ENCODE results near the gene MAL. TPM values are rescaled to one million over a fixed set of nuclear protein-coding genes. Genes with fewer than 3 reads are reported as not detected.

The MAL gene
- total RNA-seq, 1 experiment from 2014 or later, result not detected

- H3K4me3 Mint-ChIP-seq (ENCODE audit: unreplicated experiment), result peak overlapping the region; percentile 71
- Histone ChIP-seq H3K4me1 (no peaks in the 10 kb centered on the region), H3K9me3 (no peaks in the 10 kb centered on the region), H3K4me3 (ENCODE audit: low read depth, low read length) (no peak overlapping the region), H3K36me3 (ENCODE audit: control insufficient read depth, insufficient read depth, low read length) (no peaks in the 10 kb centered on the region), H3K27me3 (replicated peaks; ENCODE audit: control insufficient read depth, insufficient read depth, low read length) (no peaks in the 10 kb centered on the region)
- peak in 1 of 2 experiments; percentile 20 for DNase-seq
- peaks cover 7% of the 10 kb centered on the region for H3K36me3 Mint-ChIP-seq (ENCODE audit: insufficient read depth, unreplicated experiment)
- no peak for TF ChIP-seq CTCF (IDR thresholded peaks at IDR 0.05; ENCODE audit: insufficient read depth in 1 of 2, low read depth in 1 of 2, low read length in 1 of 2, severe bottlenecking in 1 of 2, unreplicated experiment in 1 of 2)
- intact Hi-C loops (cut with micrococcal nuclease; ENCODE audit: unreplicated experiment), result loop anchor here (1.0 to 2.0 kb wide), 2 partner anchors 55 to 87 kb away; partner anchors contain the start of gene ZNF2
- no peaks in the 10 kb centered on the region for H3K27me3 Mint-ChIP-seq (ENCODE audit: insufficient read depth, unreplicated experiment)
- ChIA-PET POLR2A (no interaction called here), CTCF (no interaction called here)
- H3K9me3 Mint-ChIP-seq (ENCODE audit: unreplicated experiment), result no peaks in the 10 kb centered on the region
- BruUV-seq (replicated peaks), result no TSS peak
- H3K4me1 Mint-ChIP-seq (ENCODE audit: low read depth, unreplicated experiment), result no peaks in the 10 kb centered on the region
- no peak overlapping the region for H3K27ac Mint-ChIP-seq (ENCODE audit: unreplicated experiment)
Observed at GRCh38 chr2:95077530-95077825, 52.0 kb downstream of the MAL start.

GRCh38 chr2:95077861-95078603 is 52.5 kb downstream of the MAL start:
- H3K4me3 ChIP-seq (ENCODE audit: low read depth, low read length), result no peak overlapping the region
- H3K4me1 ChIP-seq, result no peaks in the 10 kb centered on the region
- CTCF ChIA-PET, result interaction anchor here (0.7 to 3.0 kb wide), 5 partner anchors 11 to 92 kb away, joined by 3 to 13 read pairs (median 4); no protein-coding TSS in a partner anchor
- Mint-ChIP-seq H3K36me3 (ENCODE audit: insufficient read depth, unreplicated experiment) (peaks cover 7% of the 10 kb centered on the region), H3K9me3 (ENCODE audit: unreplicated experiment) (no peaks in the 10 kb centered on the region), H3K4me3 (ENCODE audit: unreplicated experiment) (peak overlapping the region; percentile 71), H3K27me3 (ENCODE audit: insufficient read depth, unreplicated experiment) (no peaks in the 10 kb centered on the region), H3K27ac (ENCODE audit: unreplicated experiment) (no peak overlapping the region), H3K4me1 (ENCODE audit: low read depth, unreplicated experiment) (no peaks in the 10 kb centered on the region)
- POLR2A ChIA-PET, result no interaction called here
- H3K27me3 ChIP-seq (replicated peaks; ENCODE audit: control insufficient read depth, insufficient read depth, low read length), result no peaks in the 10 kb centered on the region
- BruUV-seq (replicated peaks), result no TSS peak
- no peaks in the 10 kb centered on the region for H3K9me3 ChIP-seq
- intact Hi-C loops (cut with micrococcal nuclease; ENCODE audit: unreplicated experiment), result loop anchor here (1.0 to 2.0 kb wide), 2 partner anchors 56 to 87 kb away; partner anchors contain the start of gene ZNF2
- TF ChIP-seq CTCF (IDR thresholded peaks at IDR 0.05; ENCODE audit: insufficient read depth in 1 of 2, low read depth in 1 of 2, low read length in 1 of 2, severe bottlenecking in 1 of 2, unreplicated experiment in 1 of 2), result no peak
- DNase-seq, result no peak
- H3K36me3 ChIP-seq (ENCODE audit: control insufficient read depth, insufficient read depth, low read length), result no peaks in the 10 kb centered on the region

GRCh38 chr2:95079199-95079683 is 53.7 kb downstream of the MAL start:
- intact Hi-C loops (cut with micrococcal nuclease; ENCODE audit: unreplicated experiment), result no loop called here
- no TSS peak for BruUV-seq (replicated peaks)
- POLR2A ChIA-PET, result no interaction called here

More at GRCh38 chr2:95079199-95079683, 53.7 kb downstream of the MAL start:
- H3K36me3 ChIP-seq (ENCODE audit: control insufficient read depth, insufficient read depth, low read length), result no peaks in the 10 kb centered on the region
- no peaks in the 10 kb centered on the region for H3K9me3 ChIP-seq
- no peak overlapping the region for H3K4me3 ChIP-seq (ENCODE audit: low read depth, low read length)
- DNase-seq, result no peak
- Mint-ChIP-seq H3K36me3 (ENCODE audit: insufficient read depth, unreplicated experiment) (peaks cover 11% of the 10 kb centered on the region), H3K4me3 (ENCODE audit: unreplicated experiment) (no peak overlapping the region), H3K27me3 (ENCODE audit: insufficient read depth, unreplicated experiment) (no peaks in the 10 kb centered on the region), H3K4me1 (ENCODE audit: low read depth, unreplicated experiment) (no peaks in the 10 kb centered on the region), H3K27ac (ENCODE audit: unreplicated experiment) (no peak overlapping the region), H3K9me3 (ENCODE audit: unreplicated experiment) (peaks cover 6% of the 10 kb centered on the region)
- TF ChIP-seq CTCF (IDR thresholded peaks at IDR 0.05; ENCODE audit: insufficient read depth in 1 of 2, low read depth in 1 of 2, low read length in 1 of 2, severe bottlenecking in 1 of 2, unreplicated experiment in 1 of 2), result no peak
- CTCF ChIA-PET, result interaction anchor here (1.2 to 3.0 kb wide), 3 partner anchors 14 to 57 kb away, joined by 3 to 13 read pairs (median 6); no protein-coding TSS in a partner anchor
- no peaks in the 10 kb centered on the region for H3K4me1 ChIP-seq
- no peaks in the 10 kb centered on the region for H3K27me3 ChIP-seq (replicated peaks; ENCODE audit: control insufficient read depth, insufficient read depth, low read length)

Data from Caco-2 (cell line).